ENCODE results near the gene PRDM11. TPM values are rescaled to one million over a fixed set of nuclear protein-coding genes. Genes with fewer than 3 reads are reported as not detected.

PRDM11 gene
- total and polyA plus RNA-seq, 8 donors: 1.2 to 139 (median 7.9) TPM

DNA sequence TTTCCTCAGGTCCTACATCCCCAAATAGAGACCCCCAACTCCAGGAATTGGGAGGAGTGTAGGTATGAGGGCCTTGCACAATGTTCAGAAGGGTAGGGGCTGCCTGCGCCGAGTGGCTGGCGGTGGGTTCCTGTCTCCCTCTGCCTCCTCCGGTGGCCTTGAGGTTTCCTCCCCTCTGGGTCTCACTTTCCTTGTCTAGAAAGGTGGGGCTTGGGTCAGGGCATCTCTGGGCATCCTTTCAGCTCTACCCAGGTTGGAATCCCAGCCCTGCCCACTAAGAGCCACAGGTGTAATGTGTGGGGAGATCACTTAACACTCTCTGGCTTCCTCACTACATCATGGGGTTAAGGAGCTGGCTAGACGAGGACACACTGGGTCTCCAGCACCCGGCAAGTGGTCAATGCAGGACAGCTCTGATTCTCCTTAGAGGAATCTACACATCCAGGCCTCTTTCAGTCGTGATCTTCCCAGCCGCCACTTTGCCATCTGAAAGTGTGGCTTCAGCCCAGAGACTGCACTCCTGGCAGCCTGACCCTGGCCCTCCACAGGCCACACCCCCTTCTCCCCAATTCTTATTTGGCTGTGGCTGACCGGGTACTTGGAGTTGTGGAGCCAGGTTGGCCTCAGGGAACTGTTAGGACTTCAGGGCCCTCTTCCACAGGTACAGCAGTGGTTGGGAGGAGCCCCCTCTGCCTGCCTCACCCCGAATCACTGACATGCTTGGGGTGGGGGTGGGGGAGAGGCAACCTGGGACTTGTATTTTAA is 22.1 kb downstream of the PRDM11 start:
- intact Hi-C loops (cut with DNase I; ENCODE audit: low total_unique reads): no loop called here
- Histone ChIP-seq H3K4me1 (peaks cover 0 to 39% (median 17%) of the 10 kb centered on the region in 4 donors), H3K27me3 (no peaks in the 10 kb centered on the region), H3K9me3 (no peaks in the 10 kb centered on the region), H3K27ac (no peak overlapping the region), H3K4me3 (no peak overlapping the region), H3K36me3 (no peaks in the 10 kb centered on the region)
- WGBS, 5 donors: 66 to 76% (median 70%) methylated on average over 10 of the region's 10 CpGs
- no peak for DNase-seq
- TF ChIP-seq, protein P1, sequence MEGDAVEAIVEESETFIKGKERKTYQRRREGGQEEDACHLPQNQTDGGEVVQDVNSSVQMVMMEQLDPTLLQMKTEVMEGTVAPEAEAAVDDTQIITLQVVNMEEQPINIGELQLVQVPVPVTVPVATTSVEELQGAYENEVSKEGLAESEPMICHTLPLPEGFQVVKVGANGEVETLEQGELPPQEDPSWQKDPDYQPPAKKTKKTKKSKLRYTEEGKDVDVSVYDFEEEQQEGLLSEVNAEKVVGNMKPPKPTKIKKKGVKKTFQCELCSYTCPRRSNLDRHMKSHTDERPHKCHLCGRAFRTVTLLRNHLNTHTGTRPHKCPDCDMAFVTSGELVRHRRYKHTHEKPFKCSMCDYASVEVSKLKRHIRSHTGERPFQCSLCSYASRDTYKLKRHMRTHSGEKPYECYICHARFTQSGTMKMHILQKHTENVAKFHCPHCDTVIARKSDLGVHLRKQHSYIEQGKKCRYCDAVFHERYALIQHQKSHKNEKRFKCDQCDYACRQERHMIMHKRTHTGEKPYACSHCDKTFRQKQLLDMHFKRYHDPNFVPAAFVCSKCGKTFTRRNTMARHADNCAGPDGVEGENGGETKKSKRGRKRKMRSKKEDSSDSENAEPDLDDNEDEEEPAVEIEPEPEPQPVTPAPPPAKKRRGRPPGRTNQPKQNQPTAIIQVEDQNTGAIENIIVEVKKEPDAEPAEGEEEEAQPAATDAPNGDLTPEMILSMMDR (IDR thresholded peaks at IDR 0.05): no peak
- TF ChIP-seq POLR2A (IDR thresholded peaks at IDR 0.05): no peak
- TF ChIP-seq POLR2AphosphoS5 (IDR thresholded peaks at IDR 0.05): no peak
- no peak for TF ChIP-seq EP300 (IDR thresholded peaks at IDR 0.05)

DNA sequence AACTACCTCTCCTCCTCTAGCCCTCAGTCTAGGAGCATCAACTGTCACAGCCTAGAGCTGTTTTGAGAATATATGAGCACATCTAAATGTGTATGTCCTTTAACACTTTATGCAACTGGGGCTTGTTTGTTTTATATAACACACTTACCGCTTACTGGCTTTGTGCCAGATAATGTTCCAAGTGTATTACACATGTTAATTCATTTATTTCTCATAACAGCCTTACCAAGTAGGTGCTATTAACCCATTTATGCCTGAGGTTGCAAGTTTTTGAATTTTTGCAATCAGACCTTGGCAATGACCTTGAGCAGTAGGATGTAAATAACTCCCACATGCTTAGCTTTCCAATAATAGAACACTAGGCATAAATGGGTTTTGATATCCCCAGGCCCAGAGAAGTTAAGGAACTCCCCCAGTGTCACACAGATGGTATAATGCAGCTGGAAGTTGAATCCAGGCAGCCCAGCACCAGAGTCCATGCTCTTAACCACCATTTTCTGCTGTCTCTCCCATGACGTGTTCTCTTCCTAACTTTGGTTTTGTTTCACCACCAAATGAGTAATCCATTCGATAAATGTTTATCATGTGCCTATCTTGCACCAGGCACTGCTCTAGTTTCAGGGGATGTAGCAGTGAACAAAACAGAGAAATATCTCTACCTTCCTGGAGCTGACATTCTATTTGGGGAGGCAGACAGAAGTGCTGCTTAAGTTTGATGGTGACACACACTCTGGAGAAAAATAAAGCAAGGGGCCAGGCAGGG is 23.1 kb downstream of the PRDM11 start:
- TF ChIP-seq, protein P1 (IDR thresholded peaks at IDR 0.05): no peak
- TF ChIP-seq POLR2A (IDR thresholded peaks at IDR 0.05): no peak
- TF ChIP-seq POLR2AphosphoS5 (IDR thresholded peaks at IDR 0.05): no peak
- TF ChIP-seq EP300 (IDR thresholded peaks at IDR 0.05): no peak

DNA sequence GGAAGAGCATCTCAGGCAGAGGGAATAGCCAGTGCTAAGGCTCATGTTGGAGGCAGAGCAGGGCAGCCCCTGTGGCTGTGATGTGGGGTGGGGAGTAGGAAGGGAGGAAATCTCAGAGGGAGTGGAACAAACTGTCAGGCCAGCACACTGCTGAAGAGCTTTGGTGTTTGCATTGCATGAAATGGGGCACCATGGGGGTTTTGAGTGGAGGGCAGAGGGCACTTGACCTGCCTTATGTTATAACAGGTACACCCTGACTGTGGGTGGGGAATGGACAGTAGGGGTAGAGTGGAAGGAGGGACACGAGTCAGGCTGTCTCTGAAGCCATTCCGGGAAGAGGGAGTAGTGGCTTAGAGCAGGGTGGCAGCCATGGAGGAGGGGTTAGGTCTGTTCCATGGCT is 24.0 kb downstream of the PRDM11 start:
- WGBS, 5 donors: 77 to 92% (median 82%) methylated on average over 2 of the region's 2 CpGs
- Histone ChIP-seq H3K4me3 (no peak overlapping the region), H3K9me3 (no peaks in the 10 kb centered on the region), H3K36me3 (no peaks in the 10 kb centered on the region), H3K4me1 (peaks cover 0 to 26% (median 12%) of the 10 kb centered on the region in 4 donors), H3K27ac (no peak overlapping the region), H3K27me3 (no peaks in the 10 kb centered on the region)
- TF ChIP-seq POLR2AphosphoS5 (IDR thresholded peaks at IDR 0.05) (no peak), POLR2A (IDR thresholded peaks at IDR 0.05) (no peak), EP300 (IDR thresholded peaks at IDR 0.05) (no peak)
- TF ChIP-seq, protein P1 (IDR thresholded peaks at IDR 0.05): no peak
- DNase-seq: no peak
- intact Hi-C loops (cut with DNase I; ENCODE audit: low total_unique reads): no loop called here

More for the DNA sequence above, 23.1 kb downstream of the PRDM11 start:
- peaks cover 0 to 35% (median 13%) of the 10 kb centered on the region in 4 donors for H3K4me1 ChIP-seq
- no peak overlapping the region for H3K27ac ChIP-seq
- H3K9me3 ChIP-seq: no peaks in the 10 kb centered on the region
- WGBS, 5 donors: 44 to 52% (median 49%) methylated on average over 3 of the region's 3 CpGs
- no peak overlapping the region for H3K4me3 ChIP-seq
- intact Hi-C loops (cut with DNase I; ENCODE audit: low total_unique reads): no loop called here
- no peaks in the 10 kb centered on the region for H3K27me3 ChIP-seq
- DNase-seq: no peak
- H3K36me3 ChIP-seq: no peaks in the 10 kb centered on the region

DNA sequence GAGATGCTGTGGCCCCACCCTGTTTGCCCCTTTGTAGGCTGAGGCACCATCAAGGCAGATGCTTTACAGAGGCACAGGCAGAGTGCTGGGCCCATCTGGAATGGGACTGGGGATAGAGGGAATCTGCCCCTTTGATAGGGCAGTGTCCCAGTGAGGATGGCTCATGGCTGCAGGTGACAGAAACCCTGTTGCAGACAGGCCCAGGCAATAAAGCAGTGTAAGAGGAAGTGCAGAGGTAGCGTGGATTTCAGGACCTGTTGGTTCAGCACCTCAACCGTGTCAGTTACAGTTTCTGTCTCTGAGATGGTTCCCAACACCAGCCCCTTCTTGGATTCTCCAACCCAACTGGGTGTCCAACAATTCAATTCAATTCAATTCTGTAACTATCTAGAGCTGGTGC is 25.1 kb downstream of the PRDM11 start:
- DNase-seq: no peak
- intact Hi-C loops (cut with DNase I; ENCODE audit: low total_unique reads): no loop called here
- Histone ChIP-seq H3K36me3 (no peaks in the 10 kb centered on the region), H3K4me1 (peaks cover 0 to 26% (median 12%) of the 10 kb centered on the region in 4 donors), H3K27ac (no peak overlapping the region), H3K9me3 (no peaks in the 10 kb centered on the region), H3K27me3 (no peaks in the 10 kb centered on the region), H3K4me3 (no peak overlapping the region)
- TF ChIP-seq, protein P1 (IDR thresholded peaks at IDR 0.05): no peak
- TF ChIP-seq POLR2A (IDR thresholded peaks at IDR 0.05): no peak
- TF ChIP-seq EP300 (IDR thresholded peaks at IDR 0.05): no peak
- no peak for TF ChIP-seq POLR2AphosphoS5 (IDR thresholded peaks at IDR 0.05)
- WGBS, 5 donors: 85 to 92% (median 88%) methylated on average over 2 of the region's 2 CpGs

Measured in stomach (tissue), 9 donors.